GM23338 (cell line): ENCODE measurements around the gene RNF213. TPM values are rescaled to one million over a fixed set of nuclear protein-coding genes. Genes with fewer than 3 reads are reported as not detected.
"Not testable (repeated sequence)": the region's sequence is repeated elsewhere in the genome, so short reads cannot be mapped to it uniquely, and the experiment has no call there.

Experiments
- ATAC-seq: fragments of 200-7000 bp; cut with Tn5 transposase; 3 replicates; pipeline ENCODE4 v1.9.1; 2020
- DNase-seq: peaks from one replicate; pipeline ENCODE4 v3.0.0-alpha.2; 2015; ENCODE audit warnings: low spot score
- H2AFZ ChIP-seq: fragments of 200-600 bp; sonication (generic); 2 replicates; pipeline ENCODE4 v1.8.0; 2016; ENCODE audit warnings: antibody characterized with exemption, mild to moderate bottlenecking, moderate library complexity
- H3F3A ChIP-seq: fragments of 200-600 bp; sonication (generic); replicated peaks from 2 replicates; pipeline ENCODE4 v1.8.0; 2017; ENCODE audit warnings: antibody characterized with exemption, mixed run types, low read depth
- H3K27ac ChIP-seq: fragments of 200-600 bp; sonication (generic); 2 replicates; pipeline ENCODE4 v1.6.1; 2016; ENCODE audit warnings: low read depth
- H3K27me3 ChIP-seq: fragments of 200-600 bp; sonication (generic); 2 replicates; pipeline ENCODE4 v1.8.0; 2016; ENCODE audit warnings: mild to moderate bottlenecking, mixed run types, moderate library complexity; ENCODE audit not compliant: insufficient read depth
- H3K36me3 ChIP-seq: fragments of 200-600 bp; sonication (generic); 2 replicates; pipeline ENCODE4 v1.8.0; 2016; ENCODE audit warnings: mild to moderate bottlenecking; ENCODE audit not compliant: insufficient read depth
- H3K4me1 ChIP-seq: fragments of 200-600 bp; sonication (generic); 2 replicates; pipeline ENCODE4 v1.8.0; 2016; ENCODE audit warnings: mild to moderate bottlenecking, moderate library complexity; ENCODE audit not compliant: insufficient read depth
- H3K4me2 ChIP-seq: fragments of 200-600 bp; sonication (generic); 2 replicates; pipeline ENCODE4 v1.7.1; 2017; ENCODE audit warnings: mixed run types
- H3K4me3 ChIP-seq: fragments of 200-600 bp; sonication (generic); 2 replicates; pipeline ENCODE4 v1.6.1; 2016; ENCODE audit warnings: mixed run types
- H3K79me2 ChIP-seq: fragments of 200-600 bp; sonication (generic); replicated peaks from 2 replicates; pipeline ENCODE4 v1.8.0; 2017; ENCODE audit warnings: mild to moderate bottlenecking; ENCODE audit not compliant: insufficient read depth
- H3K9me2 ChIP-seq: fragments of 200-600 bp; sonication (generic); 2 replicates; pipeline ENCODE4 v1.8.0; 2017; ENCODE audit not compliant: insufficient read depth
- H4K20me1 ChIP-seq: fragments of 200-600 bp; sonication (generic); replicated peaks from 2 replicates; pipeline ENCODE4 v1.8.0; 2017; ENCODE audit warnings: mild to moderate bottlenecking; ENCODE audit not compliant: insufficient read depth
- H3K27ac Mint-ChIP-seq: 2 replicates; pipeline ENCODE4 v1.8.0; 2020; ENCODE audit warnings: inconsistent platforms, mild to moderate bottlenecking, moderate library complexity, mixed read lengths
- H3K27me3 Mint-ChIP-seq: 3 replicates; pipeline ENCODE4 v1.8.0; 2022; ENCODE audit warnings: low read depth, mild to moderate bottlenecking, moderate library complexity, mixed read lengths, inconsistent platforms; ENCODE audit not compliant: insufficient read depth, poor library complexity
- H3K36me3 Mint-ChIP-seq: 3 replicates; pipeline ENCODE4 v1.8.0; 2021; ENCODE audit warnings: low read depth, mild to moderate bottlenecking, inconsistent platforms, moderate library complexity, mixed read lengths
- H3K4me1 Mint-ChIP-seq: 3 replicates; pipeline ENCODE4 v1.8.0; 2020; ENCODE audit warnings: mild to moderate bottlenecking, inconsistent platforms, mixed read lengths
- H3K4me3 Mint-ChIP-seq: 3 replicates; pipeline ENCODE4 v1.8.0; 2021; ENCODE audit warnings: moderate library complexity, mild to moderate bottlenecking, inconsistent platforms, mixed read lengths
- H3K9me3 Mint-ChIP-seq: 3 replicates; pipeline ENCODE4 v1.8.0; 2020; ENCODE audit warnings: moderate library complexity, mild to moderate bottlenecking, inconsistent platforms, mixed read lengths
- CREB1 ChIP-seq: fragments of 250-450 bp; sonication (Bioruptor Pico); IDR thresholded peaks from 2 replicates; pipeline ENCODE4 v1.5.0; 2020; ENCODE audit warnings: low read depth, mild to moderate bottlenecking, moderate library complexity
- EZH2phosphoT487 ChIP-seq: fragments of 200-600 bp; sonication (generic); IDR thresholded peaks from one replicate; pipeline ENCODE4 v1.8.1; 2018; ENCODE audit warnings: antibody characterized with exemption; ENCODE audit not compliant: unreplicated experiment
- JUNB ChIP-seq: IDR thresholded peaks from one replicate; pipeline ENCODE4 v1.6.1; 2016; ENCODE audit warnings: antibody characterized with exemption; ENCODE audit not compliant: unreplicated experiment
- NANOG ChIP-seq: IDR thresholded peaks from 2 replicates; pipeline ENCODE4 v1.6.1; 2016; ENCODE audit warnings: antibody characterized with exemption, borderline replicate concordance
- STAT1 ChIP-seq: IDR thresholded peaks from one replicate; pipeline ENCODE4 v1.6.1; 2016; ENCODE audit warnings: antibody characterized with exemption; ENCODE audit not compliant: unreplicated experiment
- ZNF114 ChIP-seq: fragments of 250-450 bp; sonication (Bioruptor Pico); IDR thresholded peaks from 2 replicates; pipeline ENCODE4 v1.5.0; 2020; ENCODE audit warnings: mild to moderate bottlenecking, moderate library complexity
- ZNF331 ChIP-seq: fragments of 250-450 bp; sonication (Bioruptor Pico); IDR thresholded peaks from 2 replicates; pipeline ENCODE4 v1.5.0; 2020; ENCODE audit warnings: low read depth, mild to moderate bottlenecking, moderate library complexity
- polyA plus RNA-seq: library from polyadenylated mRNA; unstranded; fragments of >200 nt; fragmentation: Nextera tagmentation; extraction: Ambion mirVana; gene quantifications from 2 replicates; pipeline ENCODE4 v1.2.1, GENCODE V29; 2016
- total RNA-seq: library from RNA; depleted of rRNA; stranded (reverse); fragments of >200 nt; shearing (Covaris generic); gene quantifications from 2 replicates; pipeline ENCODE4 v1.2.3, GENCODE V29; 2014
- TF ChIP-seq, protein P1 (sequence below): fragments of 250-450 bp; sonication (Bioruptor Pico); IDR thresholded peaks from 2 replicates; pipeline ENCODE4 v1.5.0; 2020; ENCODE audit warnings: mild to moderate bottlenecking, moderate library complexity
- TF ChIP-seq, protein P2 (sequence below), 2 experiments: fragments of 200-600 bp in 1 of 2; sonication (generic) in 1 of 2; conservative IDR thresholded peaks; 2 replicates each; pipeline versions ENCODE4 v1.5.1 to v1.6.1; 2016 to 2017; ENCODE audit warnings: antibody characterized with exemption in 2 of 2, low read depth in 2 of 2, mild to moderate bottlenecking in 2 of 2, moderate library complexity in 1 of 2
- TF ChIP-seq, protein P3 (sequence below): IDR thresholded peaks from one replicate; pipeline ENCODE4 v1.6.1; 2018; ENCODE audit warnings: antibody characterized with exemption; ENCODE audit not compliant: unreplicated experiment

RNF213 gene
- total and polyA plus RNA-seq, 2 experiments from 2014 or later = 21.2 to 67.2 TPM

DNA sequence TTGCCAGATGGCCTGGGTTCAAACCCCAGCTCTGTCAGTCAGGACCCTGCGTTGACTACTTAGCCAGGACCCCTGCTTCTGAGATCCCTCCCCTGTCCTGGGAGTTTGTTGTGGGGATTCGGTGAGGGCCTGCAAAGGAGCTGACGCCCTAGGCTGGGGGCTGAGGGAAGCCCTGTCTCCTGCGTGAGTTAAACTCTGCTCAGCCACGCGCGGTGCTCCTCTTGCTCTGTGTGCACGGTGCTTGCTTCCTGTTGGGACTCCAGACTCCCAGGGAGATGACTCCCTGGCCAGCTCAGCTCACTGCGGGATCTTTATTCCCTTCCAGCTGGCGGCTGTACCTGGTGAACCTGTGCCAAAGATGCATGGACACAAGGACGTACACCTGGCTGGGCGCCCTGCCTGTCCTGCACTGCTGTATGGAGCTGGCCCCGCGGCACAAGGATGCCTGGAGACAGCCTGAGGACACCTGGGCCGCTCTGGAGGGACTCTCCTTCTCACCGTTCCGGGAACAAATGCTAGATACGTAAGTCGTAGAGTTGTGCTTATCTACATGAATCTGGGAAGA lies 37.4 kb downstream of the RNF213 start (continued):
- TF ChIP-seq, protein P1, sequence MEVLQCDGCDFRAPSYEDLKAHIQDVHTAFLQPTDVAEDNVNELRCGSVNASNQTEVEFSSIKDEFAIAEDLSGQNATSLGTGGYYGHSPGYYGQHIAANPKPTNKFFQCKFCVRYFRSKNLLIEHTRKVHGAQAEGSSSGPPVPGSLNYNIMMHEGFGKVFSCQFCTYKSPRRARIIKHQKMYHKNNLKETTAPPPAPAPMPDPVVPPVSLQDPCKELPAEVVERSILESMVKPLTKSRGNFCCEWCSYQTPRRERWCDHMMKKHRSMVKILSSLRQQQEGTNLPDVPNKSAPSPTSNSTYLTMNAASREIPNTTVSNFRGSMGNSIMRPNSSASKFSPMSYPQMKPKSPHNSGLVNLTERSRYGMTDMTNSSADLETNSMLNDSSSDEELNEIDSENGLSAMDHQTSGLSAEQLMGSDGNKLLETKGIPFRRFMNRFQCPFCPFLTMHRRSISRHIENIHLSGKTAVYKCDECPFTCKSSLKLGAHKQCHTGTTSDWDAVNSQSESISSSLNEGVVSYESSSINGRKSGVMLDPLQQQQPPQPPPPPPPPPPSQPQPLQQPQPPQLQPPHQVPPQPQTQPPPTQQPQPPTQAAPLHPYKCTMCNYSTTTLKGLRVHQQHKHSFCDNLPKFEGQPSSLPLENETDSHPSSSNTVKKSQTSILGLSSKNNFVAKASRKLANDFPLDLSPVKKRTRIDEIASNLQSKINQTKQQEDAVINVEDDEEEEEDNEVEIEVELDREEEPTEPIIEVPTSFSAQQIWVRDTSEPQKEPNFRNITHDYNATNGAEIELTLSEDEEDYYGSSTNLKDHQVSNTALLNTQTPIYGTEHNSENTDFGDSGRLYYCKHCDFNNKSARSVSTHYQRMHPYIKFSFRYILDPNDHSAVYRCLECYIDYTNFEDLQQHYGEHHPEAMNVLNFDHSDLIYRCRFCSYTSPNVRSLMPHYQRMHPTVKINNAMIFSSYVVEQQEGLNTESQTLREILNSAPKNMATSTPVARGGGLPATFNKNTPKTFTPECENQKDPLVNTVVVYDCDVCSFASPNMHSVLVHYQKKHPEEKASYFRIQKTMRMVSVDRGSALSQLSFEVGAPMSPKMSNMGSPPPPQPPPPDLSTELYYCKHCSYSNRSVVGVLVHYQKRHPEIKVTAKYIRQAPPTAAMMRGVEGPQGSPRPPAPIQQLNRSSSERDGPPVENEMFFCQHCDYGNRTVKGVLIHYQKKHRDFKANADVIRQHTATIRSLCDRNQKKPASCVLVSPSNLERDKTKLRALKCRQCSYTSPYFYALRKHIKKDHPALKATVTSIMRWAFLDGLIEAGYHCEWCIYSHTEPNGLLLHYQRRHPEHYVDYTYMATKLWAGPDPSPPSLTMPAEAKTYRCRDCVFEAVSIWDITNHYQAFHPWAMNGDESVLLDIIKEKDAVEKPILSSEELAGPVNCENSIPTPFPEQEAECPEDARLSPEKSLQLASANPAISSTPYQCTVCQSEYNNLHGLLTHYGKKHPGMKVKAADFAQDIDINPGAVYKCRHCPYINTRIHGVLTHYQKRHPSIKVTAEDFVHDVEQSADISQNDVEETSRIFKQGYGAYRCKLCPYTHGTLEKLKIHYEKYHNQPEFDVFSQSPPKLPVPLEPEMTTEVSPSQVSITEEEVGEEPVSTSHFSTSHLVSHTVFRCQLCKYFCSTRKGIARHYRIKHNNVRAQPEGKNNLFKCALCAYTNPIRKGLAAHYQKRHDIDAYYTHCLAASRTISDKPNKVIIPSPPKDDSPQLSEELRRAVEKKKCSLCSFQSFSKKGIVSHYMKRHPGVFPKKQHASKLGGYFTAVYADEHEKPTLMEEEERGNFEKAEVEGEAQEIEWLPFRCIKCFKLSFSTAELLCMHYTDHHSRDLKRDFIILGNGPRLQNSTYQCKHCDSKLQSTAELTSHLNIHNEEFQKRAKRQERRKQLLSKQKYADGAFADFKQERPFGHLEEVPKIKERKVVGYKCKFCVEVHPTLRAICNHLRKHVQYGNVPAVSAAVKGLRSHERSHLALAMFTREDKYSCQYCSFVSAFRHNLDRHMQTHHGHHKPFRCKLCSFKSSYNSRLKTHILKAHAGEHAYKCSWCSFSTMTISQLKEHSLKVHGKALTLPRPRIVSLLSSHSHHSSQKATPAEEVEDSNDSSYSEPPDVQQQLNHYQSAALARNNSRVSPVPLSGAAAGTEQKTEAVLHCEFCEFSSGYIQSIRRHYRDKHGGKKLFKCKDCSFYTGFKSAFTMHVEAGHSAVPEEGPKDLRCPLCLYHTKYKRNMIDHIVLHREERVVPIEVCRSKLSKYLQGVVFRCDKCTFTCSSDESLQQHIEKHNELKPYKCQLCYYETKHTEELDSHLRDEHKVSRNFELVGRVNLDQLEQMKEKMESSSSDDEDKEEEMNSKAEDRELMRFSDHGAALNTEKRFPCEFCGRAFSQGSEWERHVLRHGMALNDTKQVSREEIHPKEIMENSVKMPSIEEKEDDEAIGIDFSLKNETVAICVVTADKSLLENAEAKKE = no peak
- TF ChIP-seq JUNB (no peak), NANOG (no peak), STAT1 (no peak), CREB1 (CRISPR knock-in tag) (no peak), ZNF114 (CRISPR knock-in tag) (no peak), ZNF331 (CRISPR knock-in tag) (no peak), EZH2phosphoT487 (no peak)
- TF ChIP-seq, protein P2, sequence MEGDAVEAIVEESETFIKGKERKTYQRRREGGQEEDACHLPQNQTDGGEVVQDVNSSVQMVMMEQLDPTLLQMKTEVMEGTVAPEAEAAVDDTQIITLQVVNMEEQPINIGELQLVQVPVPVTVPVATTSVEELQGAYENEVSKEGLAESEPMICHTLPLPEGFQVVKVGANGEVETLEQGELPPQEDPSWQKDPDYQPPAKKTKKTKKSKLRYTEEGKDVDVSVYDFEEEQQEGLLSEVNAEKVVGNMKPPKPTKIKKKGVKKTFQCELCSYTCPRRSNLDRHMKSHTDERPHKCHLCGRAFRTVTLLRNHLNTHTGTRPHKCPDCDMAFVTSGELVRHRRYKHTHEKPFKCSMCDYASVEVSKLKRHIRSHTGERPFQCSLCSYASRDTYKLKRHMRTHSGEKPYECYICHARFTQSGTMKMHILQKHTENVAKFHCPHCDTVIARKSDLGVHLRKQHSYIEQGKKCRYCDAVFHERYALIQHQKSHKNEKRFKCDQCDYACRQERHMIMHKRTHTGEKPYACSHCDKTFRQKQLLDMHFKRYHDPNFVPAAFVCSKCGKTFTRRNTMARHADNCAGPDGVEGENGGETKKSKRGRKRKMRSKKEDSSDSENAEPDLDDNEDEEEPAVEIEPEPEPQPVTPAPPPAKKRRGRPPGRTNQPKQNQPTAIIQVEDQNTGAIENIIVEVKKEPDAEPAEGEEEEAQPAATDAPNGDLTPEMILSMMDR (conservative IDR thresholded peaks at IDR 0.05; ENCODE audit: low read depth in 2 of 2) = no peak
- TF ChIP-seq, protein P3, sequence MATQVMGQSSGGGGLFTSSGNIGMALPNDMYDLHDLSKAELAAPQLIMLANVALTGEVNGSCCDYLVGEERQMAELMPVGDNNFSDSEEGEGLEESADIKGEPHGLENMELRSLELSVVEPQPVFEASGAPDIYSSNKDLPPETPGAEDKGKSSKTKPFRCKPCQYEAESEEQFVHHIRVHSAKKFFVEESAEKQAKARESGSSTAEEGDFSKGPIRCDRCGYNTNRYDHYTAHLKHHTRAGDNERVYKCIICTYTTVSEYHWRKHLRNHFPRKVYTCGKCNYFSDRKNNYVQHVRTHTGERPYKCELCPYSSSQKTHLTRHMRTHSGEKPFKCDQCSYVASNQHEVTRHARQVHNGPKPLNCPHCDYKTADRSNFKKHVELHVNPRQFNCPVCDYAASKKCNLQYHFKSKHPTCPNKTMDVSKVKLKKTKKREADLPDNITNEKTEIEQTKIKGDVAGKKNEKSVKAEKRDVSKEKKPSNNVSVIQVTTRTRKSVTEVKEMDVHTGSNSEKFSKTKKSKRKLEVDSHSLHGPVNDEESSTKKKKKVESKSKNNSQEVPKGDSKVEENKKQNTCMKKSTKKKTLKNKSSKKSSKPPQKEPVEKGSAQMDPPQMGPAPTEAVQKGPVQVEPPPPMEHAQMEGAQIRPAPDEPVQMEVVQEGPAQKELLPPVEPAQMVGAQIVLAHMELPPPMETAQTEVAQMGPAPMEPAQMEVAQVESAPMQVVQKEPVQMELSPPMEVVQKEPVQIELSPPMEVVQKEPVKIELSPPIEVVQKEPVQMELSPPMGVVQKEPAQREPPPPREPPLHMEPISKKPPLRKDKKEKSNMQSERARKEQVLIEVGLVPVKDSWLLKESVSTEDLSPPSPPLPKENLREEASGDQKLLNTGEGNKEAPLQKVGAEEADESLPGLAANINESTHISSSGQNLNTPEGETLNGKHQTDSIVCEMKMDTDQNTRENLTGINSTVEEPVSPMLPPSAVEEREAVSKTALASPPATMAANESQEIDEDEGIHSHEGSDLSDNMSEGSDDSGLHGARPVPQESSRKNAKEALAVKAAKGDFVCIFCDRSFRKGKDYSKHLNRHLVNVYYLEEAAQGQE = no peak

DNA sequence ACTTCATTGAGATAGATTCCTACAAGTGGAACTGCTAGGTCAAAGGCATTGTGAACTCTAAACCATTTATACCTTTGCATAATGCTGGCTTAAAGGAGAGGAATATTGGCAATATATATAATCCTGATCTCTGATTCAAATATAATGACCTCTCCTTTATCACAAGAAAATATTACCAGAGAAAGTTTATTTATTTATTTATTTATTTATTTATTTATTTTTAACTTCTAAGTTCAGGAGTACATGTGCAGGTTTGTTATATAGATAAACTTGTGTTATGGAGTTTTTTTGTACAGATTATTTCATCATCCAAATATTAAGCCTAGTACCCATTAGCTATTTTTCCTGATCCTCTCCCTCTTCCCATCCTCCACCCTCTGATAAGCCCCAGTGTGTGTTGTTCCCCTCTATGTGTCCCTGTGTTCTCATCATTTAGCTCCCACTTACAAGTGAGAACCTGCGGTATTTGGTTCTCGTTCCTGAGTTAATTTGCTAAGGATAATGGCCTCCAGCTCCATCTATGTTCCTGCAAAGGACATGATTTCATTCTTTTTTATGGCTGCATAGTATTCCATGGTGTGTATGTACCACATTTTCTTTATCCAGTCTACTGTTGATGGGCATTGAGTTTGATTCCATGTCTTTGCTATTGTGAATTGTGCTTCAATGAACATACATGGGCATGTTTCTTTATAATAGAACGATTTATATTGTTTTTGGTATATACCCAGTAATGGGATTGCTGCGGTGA lies 38.9 kb downstream of the RNF213 start:
- H4K20me1 ChIP-seq, H3K4me3 ChIP-seq, DNase-seq, H3K4me1 Mint-ChIP-seq, H3K9me2 ChIP-seq, H3K79me2 ChIP-seq, ATAC-seq, H3K27ac ChIP-seq, H3K4me3 Mint-ChIP-seq, H3K4me1 ChIP-seq, H2AFZ ChIP-seq, H3K27me3 ChIP-seq, H3K27ac Mint-ChIP-seq, H3K27me3 Mint-ChIP-seq, H3F3A ChIP-seq, H3K4me2 ChIP-seq: not testable (repeated sequence)
- Mint-ChIP-seq H3K9me3 (peaks cover 20% of the 10 kb centered on the region), H3K36me3 (peaks cover 86% of the 10 kb centered on the region)
- peaks cover 50% of the 10 kb centered on the region for H3K36me3 ChIP-seq
